ENCODE data around the gene PIM3. TPM values are rescaled to one million over a fixed set of nuclear protein-coding genes. Genes with fewer than 3 reads are reported as not detected.
A peak's percentile ranks its signal among the peaks of the same experiment; 100 is the strongest.

The PIM3 gene
- total and polyA plus RNA-seq, 4 donors = 11.0 to 74.9 (median 28.7) TPM

DNA sequence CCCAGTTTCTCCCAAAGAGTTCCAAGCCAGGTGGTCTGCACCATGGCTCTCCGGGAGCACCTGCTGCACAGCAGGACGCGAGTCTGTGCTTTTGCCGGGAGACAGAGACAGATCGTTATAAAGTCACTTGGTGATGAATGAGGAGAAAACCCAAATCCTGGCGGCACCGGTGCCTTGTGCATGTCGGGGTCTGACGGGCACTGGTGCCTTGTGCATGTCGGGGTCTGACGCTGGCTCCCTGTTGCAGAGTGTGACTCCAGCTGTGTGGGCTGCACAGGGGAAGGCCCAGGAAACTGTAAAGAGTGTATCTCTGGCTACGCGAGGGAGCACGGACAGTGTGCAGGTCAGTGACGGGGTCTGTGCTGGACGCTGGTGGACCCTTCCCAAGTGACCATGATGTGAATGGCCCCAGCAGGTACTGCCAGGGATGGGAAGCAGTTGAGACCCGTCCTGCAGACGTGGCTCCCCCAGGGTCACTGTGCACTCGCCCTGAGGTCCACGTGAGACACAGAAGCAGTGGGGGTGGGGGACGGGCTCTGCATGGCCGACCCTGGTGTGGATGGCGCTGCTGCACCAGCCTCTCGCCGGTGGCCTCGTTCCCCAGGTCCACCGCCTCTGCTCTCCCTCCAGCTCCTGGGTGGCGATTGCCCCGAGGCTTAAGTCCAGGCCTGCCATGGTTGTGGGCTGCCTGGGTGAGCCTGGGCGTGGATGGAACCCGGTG, 36.3 kb upstream of the PIM3 start:
- intact Hi-C loops (cut with DNase I) = loop anchor here in 1 of 2 donors (10.0 kb wide), 2 partner anchors 51 to 281 kb away; partner anchors contain the start of gene SELENOO
- Histone ChIP-seq H3K4me3 (ENCODE audit: low read length in 2 of 2) (no peak overlapping the region), H3K36me3 (ENCODE audit: control insufficient read depth in 1 of 2, insufficient read depth in 2 of 2, low read length in 1 of 2) (no peaks in the 10 kb centered on the region)

DNA sequence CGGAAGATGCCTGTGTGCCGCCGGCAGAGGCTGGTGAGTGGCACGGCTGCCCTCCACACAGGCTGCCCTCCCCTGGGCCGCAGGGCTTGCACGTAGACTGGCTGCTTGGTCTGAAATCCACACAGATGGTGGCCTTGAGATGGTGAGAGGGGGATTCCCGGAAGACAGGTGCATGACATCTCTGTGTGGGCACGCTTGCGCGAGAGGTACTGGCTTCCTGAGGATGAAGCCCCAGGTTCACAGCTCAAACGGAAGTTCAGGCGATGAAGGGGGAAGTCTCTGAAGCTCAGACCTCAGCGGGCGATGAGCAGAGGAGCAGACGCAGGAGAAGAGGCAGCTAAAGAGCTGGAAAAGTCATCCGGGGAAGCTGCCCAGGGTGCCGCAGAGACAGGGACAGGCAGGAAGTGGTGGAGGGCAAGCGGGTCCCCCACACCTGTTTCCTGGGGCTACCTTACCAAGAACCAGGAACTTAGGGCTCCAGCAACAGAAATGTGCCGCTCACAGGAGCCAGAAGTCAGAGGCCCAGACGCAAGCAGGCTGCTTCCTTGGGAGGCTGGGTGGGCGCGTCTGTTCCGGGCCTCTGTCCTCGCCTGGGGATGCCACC, 34.9 kb upstream of the PIM3 start:
- no peak overlapping the region for H3K4me3 ChIP-seq (ENCODE audit: low read length in 2 of 2)
- H3K36me3 ChIP-seq (ENCODE audit: control insufficient read depth in 1 of 2, insufficient read depth in 2 of 2, low read length in 1 of 2) = no peaks in the 10 kb centered on the region
- H3K27me3 ChIP-seq (ENCODE audit: control insufficient read depth in 1 of 2, insufficient read depth in 2 of 2, low read length in 1 of 2) = no peaks in the 10 kb centered on the region
- no peaks in the 10 kb centered on the region for H3K4me1 ChIP-seq (ENCODE audit: control insufficient read depth in 1 of 2, insufficient read depth in 2 of 2, low read length in 2 of 2)
- ATAC-seq (ENCODE audit: low FRiP score) = no peak
- intact Hi-C loops (cut with DNase I) = loop anchor here in 1 of 2 donors (10.0 kb wide), 2 partner anchors 49 to 279 kb away; partner anchors contain the start of gene SELENOO
- H3K9me3 ChIP-seq (ENCODE audit: control insufficient read depth, low read length) = no peaks in the 10 kb centered on the region
- no peak overlapping the region for H3K27ac ChIP-seq (ENCODE audit: low read depth in 1 of 2, low read length in 2 of 2)
- DNase-seq = peak in 1 of 2 donors; percentile 45
- WGBS, 2 donors = 89 to 93% methylated on average over 24 of the region's 24 CpGs

More for the DNA sequence above, 36.3 kb upstream of the PIM3 start:
- WGBS, 2 donors = 96% methylated on average over 31 of the region's 31 CpGs
- H3K27ac ChIP-seq (ENCODE audit: low read depth in 1 of 2, low read length in 2 of 2) = no peak overlapping the region
- H3K27me3 ChIP-seq (ENCODE audit: control insufficient read depth in 1 of 2, insufficient read depth in 2 of 2, low read length in 1 of 2) = no peaks in the 10 kb centered on the region
- ATAC-seq (ENCODE audit: low FRiP score) = no peak
- DNase-seq = peak; percentile 45 to 69
- H3K4me1 ChIP-seq (ENCODE audit: control insufficient read depth in 1 of 2, insufficient read depth in 2 of 2, low read length in 2 of 2) = no peaks in the 10 kb centered on the region
- H3K9me3 ChIP-seq (ENCODE audit: control insufficient read depth, low read length) = no peaks in the 10 kb centered on the region

DNA sequence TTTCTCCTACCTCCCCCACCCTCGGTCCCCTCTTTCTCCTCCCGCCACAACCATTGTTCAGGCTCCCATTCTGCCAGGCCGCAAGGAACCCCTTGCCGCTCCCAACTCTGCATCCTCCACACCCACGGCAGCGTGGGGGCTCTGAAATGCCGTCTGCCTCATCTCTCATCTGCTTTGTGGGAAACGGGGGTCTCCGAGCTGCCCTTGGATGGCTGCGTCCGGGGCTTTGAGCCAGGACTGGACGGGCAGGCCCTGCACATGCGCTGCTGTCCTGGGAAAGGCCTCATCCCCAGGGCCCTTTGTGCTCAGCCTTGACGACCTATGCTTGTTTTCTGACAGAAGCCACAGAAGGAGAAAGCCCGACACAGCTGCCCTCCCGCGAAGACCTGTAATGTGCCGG, 33.7 kb upstream of the PIM3 start:
- no peaks in the 10 kb centered on the region for H3K27me3 ChIP-seq (ENCODE audit: control insufficient read depth in 1 of 2, insufficient read depth in 2 of 2, low read length in 1 of 2)
- ATAC-seq (ENCODE audit: low FRiP score) (no peak), DNase-seq (peak in 1 of 2 donors; percentile 44)
- intact Hi-C loops (cut with DNase I) = loop anchor here in 1 of 2 donors (10.0 kb wide), 2 partner anchors 48 to 278 kb away; partner anchors contain the start of gene SELENOO
- 87% methylated on average over 16 to 18 of the region's 18 CpGs for WGBS, 2 donors
- no peaks in the 10 kb centered on the region for H3K36me3 ChIP-seq (ENCODE audit: control insufficient read depth in 1 of 2, insufficient read depth in 2 of 2, low read length in 1 of 2)
- H3K27ac ChIP-seq (ENCODE audit: low read depth in 1 of 2, low read length in 2 of 2) = no peak overlapping the region
- no peaks in the 10 kb centered on the region for H3K9me3 ChIP-seq (ENCODE audit: control insufficient read depth, low read length)
- H3K4me3 ChIP-seq (ENCODE audit: low read length in 2 of 2) = no peak overlapping the region
- no peaks in the 10 kb centered on the region for H3K4me1 ChIP-seq (ENCODE audit: control insufficient read depth in 1 of 2, insufficient read depth in 2 of 2, low read length in 2 of 2)

DNA sequence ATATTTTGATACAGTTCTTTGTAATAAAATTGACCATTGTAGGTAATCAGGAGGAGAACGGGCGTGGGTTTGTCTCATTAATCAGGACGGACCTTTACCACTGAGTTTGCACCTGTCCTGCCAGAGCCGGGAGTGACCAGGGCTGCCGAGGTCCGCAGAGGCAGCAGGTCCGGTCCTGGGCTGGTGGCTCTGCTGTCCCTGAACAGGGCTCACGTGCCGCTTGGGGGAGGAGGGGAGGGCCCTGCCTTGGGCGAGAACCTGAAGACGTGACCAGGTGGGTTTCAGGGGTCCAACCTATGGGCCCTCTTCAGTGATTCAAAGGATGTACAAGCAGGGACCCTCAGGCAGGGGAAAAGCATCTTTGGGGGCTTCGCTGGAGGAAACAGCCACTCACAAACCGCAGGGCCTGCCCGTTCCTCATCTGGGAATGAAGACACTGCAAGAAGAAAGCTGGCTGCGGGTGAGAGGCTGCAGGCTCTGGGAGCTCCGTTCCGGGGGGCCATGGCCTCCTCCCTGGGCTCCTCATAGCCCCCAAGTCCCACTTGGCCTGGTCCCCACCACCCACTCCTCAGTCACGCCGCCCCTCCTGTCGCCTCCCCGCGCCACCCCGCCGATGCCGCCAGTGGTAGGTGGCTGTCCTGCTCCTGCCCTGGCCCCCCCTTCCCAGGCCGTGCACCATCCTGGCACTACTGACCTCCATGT, 32.9 kb upstream of the PIM3 start:
- no peaks in the 10 kb centered on the region for H3K27me3 ChIP-seq (ENCODE audit: control insufficient read depth in 1 of 2, insufficient read depth in 2 of 2, low read length in 1 of 2)
- DNase-seq = peak in 1 of 2 donors; percentile 37
- no peak overlapping the region for H3K27ac ChIP-seq (ENCODE audit: low read depth in 1 of 2, low read length in 2 of 2)
- WGBS, 2 donors = 93% methylated on average over 20 to 26 of the region's 26 CpGs
- no peak overlapping the region for H3K4me3 ChIP-seq (ENCODE audit: low read length in 2 of 2)
- no peaks in the 10 kb centered on the region for H3K9me3 ChIP-seq (ENCODE audit: control insufficient read depth, low read length)
- intact Hi-C loops (cut with DNase I) = loop anchor here in 1 of 2 donors (2.0 to 10.0 kb wide), 3 partner anchors 47 to 277 kb away; partner anchors contain the start of gene SELENOO
- H3K36me3 ChIP-seq (ENCODE audit: control insufficient read depth in 1 of 2, insufficient read depth in 2 of 2, low read length in 1 of 2) = no peaks in the 10 kb centered on the region
- no peaks in the 10 kb centered on the region for H3K4me1 ChIP-seq (ENCODE audit: control insufficient read depth in 1 of 2, insufficient read depth in 2 of 2, low read length in 2 of 2)
- no peak for ATAC-seq (ENCODE audit: low FRiP score)

DNA sequence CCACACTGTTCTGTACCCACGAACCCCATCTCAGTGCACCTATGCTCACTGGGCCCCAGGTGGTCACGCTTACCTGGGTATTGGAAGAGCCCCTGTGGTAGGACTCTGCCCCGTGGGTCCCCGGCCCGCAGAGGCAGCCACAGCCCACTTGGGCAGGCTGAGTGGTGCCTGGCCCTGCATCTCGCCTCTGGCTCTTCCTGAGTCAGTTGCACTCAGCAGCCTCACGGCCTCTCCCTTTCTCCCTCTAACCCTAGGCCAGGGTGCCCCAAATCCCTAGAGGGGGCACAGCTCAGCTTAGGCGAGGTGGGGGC, 32.4 kb upstream of the PIM3 start:
- H3K4me3 ChIP-seq (ENCODE audit: low read length in 2 of 2) = no peak overlapping the region
- H3K27me3 ChIP-seq (ENCODE audit: control insufficient read depth in 1 of 2, insufficient read depth in 2 of 2, low read length in 1 of 2) = no peaks in the 10 kb centered on the region
- 89% methylated on average over 8 of the region's 8 CpGs for WGBS, 2 donors
- H3K4me1 ChIP-seq (ENCODE audit: control insufficient read depth in 1 of 2, insufficient read depth in 2 of 2, low read length in 2 of 2) = no peaks in the 10 kb centered on the region
- ATAC-seq (ENCODE audit: low FRiP score) (no peak), DNase-seq (no peak)
- no peaks in the 10 kb centered on the region for H3K9me3 ChIP-seq (ENCODE audit: control insufficient read depth, low read length)
- intact Hi-C loops (cut with DNase I) = loop anchor here in 1 of 2 donors (2.0 to 10.0 kb wide), 3 partner anchors 47 to 277 kb away; partner anchors contain the start of gene SELENOO
- H3K27ac ChIP-seq (ENCODE audit: low read depth in 1 of 2, low read length in 2 of 2) = no peak overlapping the region
- no peaks in the 10 kb centered on the region for H3K36me3 ChIP-seq (ENCODE audit: control insufficient read depth in 1 of 2, insufficient read depth in 2 of 2, low read length in 1 of 2)

GRCh38 chr22:49928555-49929210, 31.9 kb upstream of the PIM3 start:
- Histone ChIP-seq H3K27me3 (ENCODE audit: control insufficient read depth in 1 of 2, insufficient read depth in 2 of 2, low read length in 1 of 2) (no peaks in the 10 kb centered on the region), H3K27ac (ENCODE audit: low read depth in 1 of 2, low read length in 2 of 2) (no peak overlapping the region), H3K4me3 (ENCODE audit: low read length in 2 of 2) (no peak overlapping the region), H3K36me3 (ENCODE audit: control insufficient read depth in 1 of 2, insufficient read depth in 2 of 2, low read length in 1 of 2) (no peaks in the 10 kb centered on the region), H3K4me1 (ENCODE audit: control insufficient read depth in 1 of 2, insufficient read depth in 2 of 2, low read length in 2 of 2) (no peaks in the 10 kb centered on the region), H3K9me3 (ENCODE audit: control insufficient read depth, low read length) (no peaks in the 10 kb centered on the region)
- DNase-seq (no peak), ATAC-seq (ENCODE audit: low FRiP score) (no peak)
- intact Hi-C loops (cut with DNase I) = loop anchor here (1.0 to 10.0 kb wide), 4 partner anchors 46 to 276 kb away; partner anchors contain the start of gene SELENOO (in 1 of the 2)
- 38 to 39% methylated on average over 37 to 38 of the region's 38 CpGs for WGBS, 2 donors

- H3K27ac ChIP-seq (ENCODE audit: low read depth in 1 of 2, low read length in 2 of 2) = no peak overlapping the region
- no peaks in the 10 kb centered on the region for H3K27me3 ChIP-seq (ENCODE audit: control insufficient read depth in 1 of 2, insufficient read depth in 2 of 2, low read length in 1 of 2)
- peaks cover 0 to 1% of the 10 kb centered on the region in 2 donors for H3K4me1 ChIP-seq (ENCODE audit: control insufficient read depth in 1 of 2, insufficient read depth in 2 of 2, low read length in 2 of 2)
- ATAC-seq (ENCODE audit: low FRiP score) (peak; percentile 79), DNase-seq (peak; percentile 69 to 92)
- 3 to 11% methylated on average over 15 to 75 of the region's 75 CpGs for WGBS, 2 donors
- intact Hi-C loops (cut with DNase I) = loop anchor here (1.0 to 10.0 kb wide), 4 partner anchors 45 to 275 kb away; partner anchors contain the start of gene SELENOO (in 1 of the 2)
- no peak overlapping the region for H3K4me3 ChIP-seq (ENCODE audit: low read length in 2 of 2)
- no peaks in the 10 kb centered on the region for H3K36me3 ChIP-seq (ENCODE audit: control insufficient read depth in 1 of 2, insufficient read depth in 2 of 2, low read length in 1 of 2)
- H3K9me3 ChIP-seq (ENCODE audit: control insufficient read depth, low read length) = no peaks in the 10 kb centered on the region
Measured at GRCh38 chr22:49929211-49929979, 31.2 kb upstream of the PIM3 start.

Measured in aorta (tissue), 5 donors.